Psoas muscle (tissue), 8 donors: Measurements from ENCODE around the gene CDH20. TPM values are rescaled to one million over a fixed set of nuclear protein-coding genes. Genes with fewer than 3 reads are reported as not detected.

Source experiments
- ATAC-seq, 4 donors: fragments of 200-7000 bp; cut with Tn5 transposase; one replicate each; pipeline ENCODE4 v1.9.1; 2020; ENCODE audit warnings: moderate library complexity in 3 of 4, mild to moderate bottlenecking in 2 of 4
- DNase-seq, 2 donors: peaks; one replicate each; pipeline ENCODE4 v3.0.0-alpha.2; 2020
- H3K27ac ChIP-seq: fragments of 200-600 bp; one replicate; pipeline ENCODE4 v1.8.0; 2022
- H3K27me3 ChIP-seq, 3 donors: fragments of 200-600 bp in 1 of 3; one replicate each; pipeline versions ENCODE4 v1.6.1 to v1.8.0; 2013 to 2022; ENCODE audit warnings: low read length in 2 of 3, mild to moderate bottlenecking in 2 of 3, moderate library complexity in 1 of 3; ENCODE audit not compliant: insufficient read depth in 3 of 3
- H3K36me3 ChIP-seq, 2 donors: fragments of 200-600 bp in 1 of 2; one replicate each; pipeline versions ENCODE4 v1.6.1 to v1.8.0; 2013 to 2022; ENCODE audit warnings: low read depth in 1 of 2, mild to moderate bottlenecking in 1 of 2, moderate library complexity in 1 of 2; ENCODE audit not compliant: insufficient read depth in 1 of 2
- H3K4me1 ChIP-seq: fragments of 200-600 bp; one replicate; pipeline ENCODE4 v1.8.0; 2022
- H3K4me3 ChIP-seq: fragments of 200-600 bp; one replicate; pipeline ENCODE4 v1.8.0; 2022; ENCODE audit warnings: mild to moderate bottlenecking
- H3K9me3 ChIP-seq: fragments of 200-600 bp; one replicate; pipeline ENCODE4 v1.8.0; 2022
- CTCF ChIP-seq: fragments of 200-600 bp; IDR thresholded peaks from one replicate; pipeline ENCODE4 v1.8.0; 2022; ENCODE audit warnings: antibody characterized with exemption
- WGBS, 3 donors: extraction: QIAGEN DNeasy Blood & Tissue Kit; methylation state at CpG; one replicate each; pipeline versions ENCODE4 v1.1.6 to v1.1.7; 2013; 5-methylcytosine and 5-hydroxymethylcytosine counted together
- intact Hi-C, 2 donors: fragments of 100-400 bp; cut with DNase I; formaldehyde crosslinking; loops; one replicate each; pipeline versions ENCODE4 v1.11.0 to v1.14.2; 2022
- polyA plus RNA-seq, 3 donors: library from polyadenylated mRNA; stranded (reverse); fragments of 200-250 nt; gene quantifications; one replicate each; pipeline ENCODE4 v1.2.3, GENCODE V29; 2013
- total RNA-seq, 4 donors: library from RNA; stranded (reverse); fragmentation: NEBNext Ultra II Directional in 2 of 4; extraction: Animal tissue kit (Norgen Biotek cat#: 25700) in 2 of 4; gene quantifications; one replicate each; pipeline versions ENCODE4 v1.2.1 to v1.2.4, GENCODE V29; 2021 to 2023
- donor health status: healthy with polysubstance abuse.
- donor health status: DM: no; HTN: no; CAD: no; lungs with moderate emphysema.
- donor health status: Bipolar disorder and iron deficiency.
- donor health status: healthy.
- donor health status: DM: yes; HTN: yes; CAD: no.
- donor health status: DM: no; HTN: no; CAD: no.
- donor health status: DM: no; HTN: no; CAD: no.
- donor health status: DM: yes; HTN: yes; CAD: no.

CDH20 gene
- total and polyA plus RNA-seq, 7 donors, result 0.10 to 16.3 (median 2.6) TPM

- DNase-seq, result no peak
- no peaks in the 10 kb centered on the region for H3K36me3 ChIP-seq
- intact Hi-C loops, result no loop called here
- no peak for TF ChIP-seq CTCF
- no peak for ATAC-seq
- H3K9me3 ChIP-seq, result no peaks in the 10 kb centered on the region
- H3K4me3 ChIP-seq, result no peak overlapping the region
- no peaks in the 10 kb centered on the region for H3K27me3 ChIP-seq
- H3K27ac ChIP-seq, result no peak overlapping the region
- H3K4me1 ChIP-seq, result no peaks in the 10 kb centered on the region
- WGBS, 3 donors, result 76 to 79% (median 78%) methylated on average over 4 of the region's 4 CpGs
Observed at GRCh38 chr18:61471541-61471940, 138.3 kb downstream of the CDH20 start.

GRCh38 chr18:61471942-61472341 is 138.7 kb downstream of the CDH20 start:
- DNase-seq, result no peak
- H3K27ac ChIP-seq, result no peak overlapping the region
- no peak overlapping the region for H3K4me3 ChIP-seq
- WGBS, 3 donors, result 45 to 50% (median 46%) methylated on average over 5 of the region's 5 CpGs
- H3K27me3 ChIP-seq, result no peaks in the 10 kb centered on the region
- no peaks in the 10 kb centered on the region for H3K36me3 ChIP-seq
- intact Hi-C loops, result no loop called here
- no peaks in the 10 kb centered on the region for H3K4me1 ChIP-seq
- no peak for ATAC-seq
- no peaks in the 10 kb centered on the region for H3K9me3 ChIP-seq
- TF ChIP-seq CTCF, result no peak

GRCh38 chr18:61474341-61474740 is 141.1 kb downstream of the CDH20 start:
- DNase-seq (no peak), ATAC-seq (no peak)
- no peaks in the 10 kb centered on the region for H3K4me1 ChIP-seq
- no peak overlapping the region for H3K27ac ChIP-seq
- no peaks in the 10 kb centered on the region for H3K9me3 ChIP-seq
- no peak for TF ChIP-seq CTCF
- intact Hi-C loops, result no loop called here
- H3K4me3 ChIP-seq, result no peak overlapping the region
- no peaks in the 10 kb centered on the region for H3K27me3 ChIP-seq
- no peaks in the 10 kb centered on the region for H3K36me3 ChIP-seq
- WGBS, 3 donors, result 52 to 70% (median 54%) methylated on average over 6 of the region's 6 CpGs

- ATAC-seq (no peak), DNase-seq (no peak)
- H3K27ac ChIP-seq, result no peak overlapping the region
- H3K4me1 ChIP-seq, result no peaks in the 10 kb centered on the region
- H3K27me3 ChIP-seq, result no peaks in the 10 kb centered on the region
- no peak for TF ChIP-seq CTCF
- H3K9me3 ChIP-seq, result no peaks in the 10 kb centered on the region
- no peaks in the 10 kb centered on the region for H3K36me3 ChIP-seq
- intact Hi-C loops, result no loop called here
- no peak overlapping the region for H3K4me3 ChIP-seq
- 77 to 91% (median 79%) methylated on average over 2 of the region's 2 CpGs for WGBS, 3 donors
Observed at GRCh38 chr18:61474918-61475317, 141.7 kb downstream of the CDH20 start.

GRCh38 chr18:61475931-61476330 is 142.7 kb downstream of the CDH20 start:
- Histone ChIP-seq H3K36me3 (no peaks in the 10 kb centered on the region), H3K9me3 (no peaks in the 10 kb centered on the region), H3K4me1 (no peaks in the 10 kb centered on the region), H3K27me3 (no peaks in the 10 kb centered on the region), H3K4me3 (no peak overlapping the region), H3K27ac (no peak overlapping the region)
- 86 to 90% (median 89%) methylated on average over 5 of the region's 5 CpGs for WGBS, 3 donors
- no peak for TF ChIP-seq CTCF
- ATAC-seq (no peak), DNase-seq (no peak)
- intact Hi-C loops, result no loop called here
